Lung (tissue), 12 donors: ENCODE measurements around the gene PEAR1. TPM values are rescaled to one million over a fixed set of nuclear protein-coding genes. Genes with fewer than 3 reads are reported as not detected.

ENCODE experiments used
- ATAC-seq: fragments of 200-7000 bp; cut with Tn5 transposase; one replicate; pipeline ENCODE4 v1.9.1; 2020; ENCODE audit warnings: moderate number of reproducible peaks; ENCODE audit not compliant: insufficient read depth, low FRiP score
- DNase-seq, 3 donors: peaks; one replicate each; pipeline ENCODE4 v3.0.0-alpha.2; 2013 to 2017
- H3K27ac ChIP-seq, 2 donors: one replicate each; pipeline ENCODE4 v1.5.1; 2013; ENCODE audit warnings: mild to moderate bottlenecking in 2 of 2, moderate library complexity in 2 of 2, control low read depth in 1 of 2, inconsistent platforms in 1 of 2, low read depth in 1 of 2, low read length in 1 of 2
- H3K27me3 ChIP-seq, 3 donors: one replicate each; pipeline ENCODE4 v1.5.1; 2013; ENCODE audit warnings: low read length in 2 of 3; ENCODE audit not compliant: control insufficient read depth in 3 of 3, insufficient read depth in 3 of 3
- H3K36me3 ChIP-seq, 4 donors: one replicate each; pipeline ENCODE4 v1.5.1; 2013; ENCODE audit warnings: low read length in 4 of 4, mild to moderate bottlenecking in 1 of 4, moderate library complexity in 1 of 4; ENCODE audit not compliant: control insufficient read depth in 4 of 4, insufficient read depth in 4 of 4
- H3K4me1 ChIP-seq, 5 donors: one replicate each; pipeline ENCODE4 v1.5.1; 2013; ENCODE audit warnings: low read length in 5 of 5, mild to moderate bottlenecking in 2 of 5, moderate library complexity in 1 of 5; ENCODE audit not compliant: control insufficient read depth in 5 of 5, insufficient read depth in 5 of 5
- H3K4me3 ChIP-seq: one replicate; pipeline ENCODE4 v1.5.1; 2013; ENCODE audit warnings: mild to moderate bottlenecking, control low read depth, moderate library complexity
- H3K9ac ChIP-seq, 2 donors: one replicate each; pipeline ENCODE4 v1.5.1; 2013; ENCODE audit warnings: low read length in 2 of 2, control low read depth in 1 of 2; ENCODE audit not compliant: insufficient read depth in 1 of 2
- H3K9me3 ChIP-seq, 4 donors: one replicate each; pipeline ENCODE4 v1.5.1; 2013; ENCODE audit warnings: low read length in 3 of 4, mild to moderate bottlenecking in 1 of 4, moderate library complexity in 1 of 4; ENCODE audit not compliant: control insufficient read depth in 4 of 4, insufficient read depth in 3 of 4
- WGBS, 2 donors: extraction: QIAGEN DNeasy Blood & Tissue Kit; methylation state at CpG; one replicate each; pipeline ENCODE4 v1.1.7; 2013; 5-methylcytosine and 5-hydroxymethylcytosine counted together
- polyA plus RNA-seq, 2 donors: library from polyadenylated mRNA; stranded (reverse); fragments of 200-250 nt; gene quantifications; one replicate each; pipeline ENCODE4 v1.2.1, GENCODE V29; 2013
- total RNA-seq, 2 donors: library from RNA; depleted of rRNA in 1 of 2; stranded (reverse); fragments of >200 nt in 1 of 2; gene quantifications; one replicate each; pipeline ENCODE4 v1.2.1, GENCODE V29; 2014 to 2021
- TF ChIP-seq, protein P1 (sequence below): IDR thresholded peaks from 2 replicates; pipeline ENCODE4 v1.5.1; 2012; ENCODE audit warnings: mild to moderate bottlenecking; ENCODE audit errors: control extremely low read depth, extremely low read depth
- donor health status: control.
- donor health status: control.
- donor health status: Bipolar disorder and iron deficiency.
- donor health status: healthy.
- donor health status: DM: yes; HTN: yes; CAD: no.

The PEAR1 gene
- total and polyA plus RNA-seq, 4 donors: 7.6 to 15.3 (median 12.9) TPM

- peaks cover 0 to 58% (median 33%) of the 10 kb centered on the region in 5 donors for H3K4me1 ChIP-seq
- H3K4me3 ChIP-seq: no peak overlapping the region
- 72 to 86% methylated on average over 15 of the region's 15 CpGs for WGBS, 2 donors
- DNase-seq (no peak), ATAC-seq (no peak)
- H3K36me3 ChIP-seq: peaks cover 0 to 18% (median 11%) of the 10 kb centered on the region in 4 donors
- peaks cover 0 to 21% (median 0%) of the 10 kb centered on the region in 3 donors for H3K27me3 ChIP-seq
- no peaks in the 10 kb centered on the region for H3K9me3 ChIP-seq
- no peak overlapping the region for H3K9ac ChIP-seq
- TF ChIP-seq, protein P1, sequence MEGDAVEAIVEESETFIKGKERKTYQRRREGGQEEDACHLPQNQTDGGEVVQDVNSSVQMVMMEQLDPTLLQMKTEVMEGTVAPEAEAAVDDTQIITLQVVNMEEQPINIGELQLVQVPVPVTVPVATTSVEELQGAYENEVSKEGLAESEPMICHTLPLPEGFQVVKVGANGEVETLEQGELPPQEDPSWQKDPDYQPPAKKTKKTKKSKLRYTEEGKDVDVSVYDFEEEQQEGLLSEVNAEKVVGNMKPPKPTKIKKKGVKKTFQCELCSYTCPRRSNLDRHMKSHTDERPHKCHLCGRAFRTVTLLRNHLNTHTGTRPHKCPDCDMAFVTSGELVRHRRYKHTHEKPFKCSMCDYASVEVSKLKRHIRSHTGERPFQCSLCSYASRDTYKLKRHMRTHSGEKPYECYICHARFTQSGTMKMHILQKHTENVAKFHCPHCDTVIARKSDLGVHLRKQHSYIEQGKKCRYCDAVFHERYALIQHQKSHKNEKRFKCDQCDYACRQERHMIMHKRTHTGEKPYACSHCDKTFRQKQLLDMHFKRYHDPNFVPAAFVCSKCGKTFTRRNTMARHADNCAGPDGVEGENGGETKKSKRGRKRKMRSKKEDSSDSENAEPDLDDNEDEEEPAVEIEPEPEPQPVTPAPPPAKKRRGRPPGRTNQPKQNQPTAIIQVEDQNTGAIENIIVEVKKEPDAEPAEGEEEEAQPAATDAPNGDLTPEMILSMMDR: no peak
- no peak overlapping the region for H3K27ac ChIP-seq
Measured at GRCh38 chr1:156903328-156904091, 10.0 kb downstream of the PEAR1 start.

DNA sequence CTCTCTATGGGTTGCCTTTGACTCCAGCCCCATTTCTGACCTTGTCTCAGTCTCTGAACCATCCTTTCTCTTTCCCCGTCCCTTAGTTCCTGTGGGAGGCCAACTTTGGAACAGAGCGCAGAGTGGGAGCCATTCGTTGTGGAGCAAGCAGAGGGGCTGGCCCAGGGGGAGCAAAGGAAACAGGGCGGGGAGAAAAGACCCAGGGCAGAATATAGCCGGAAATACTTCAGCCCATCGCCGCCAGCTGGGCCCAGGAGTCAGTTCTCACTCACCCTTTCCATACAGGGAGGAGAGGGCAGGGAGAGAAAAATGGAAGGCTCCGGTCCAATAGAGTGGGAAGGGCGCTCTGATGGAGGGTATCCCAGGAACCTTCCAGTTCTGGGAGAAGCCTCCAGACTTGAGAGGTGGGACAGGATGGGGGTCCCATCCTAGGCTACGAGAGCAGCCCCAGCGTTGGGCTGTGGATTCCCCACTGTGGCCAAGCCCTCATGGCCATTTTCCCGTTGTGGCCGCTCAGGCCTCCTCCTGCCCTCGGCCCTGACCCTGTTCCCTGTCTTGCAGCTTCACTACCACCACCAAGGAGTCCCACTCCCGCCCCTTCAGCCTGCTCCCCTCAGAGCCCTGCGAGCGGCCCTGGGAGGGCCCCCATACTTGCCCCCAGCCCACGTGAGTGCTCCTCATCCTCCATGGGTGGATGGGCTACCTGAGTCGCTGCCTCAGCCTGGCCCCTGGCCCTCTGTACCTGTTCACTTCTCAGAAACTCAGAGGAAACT, 10.9 kb downstream of the PEAR1 start:
- DNase-seq (peak; percentile 70 to 83 (median 80)), ATAC-seq (no peak)
- H3K36me3 ChIP-seq: peaks cover 0 to 23% (median 12%) of the 10 kb centered on the region in 4 donors
- no peaks in the 10 kb centered on the region for H3K9me3 ChIP-seq
- 77 to 85% methylated on average over 18 to 19 of the region's 19 CpGs for WGBS, 2 donors
- peaks cover 0 to 27% (median 0%) of the 10 kb centered on the region in 3 donors for H3K27me3 ChIP-seq
- H3K27ac ChIP-seq: no peak overlapping the region
- no peak overlapping the region for H3K9ac ChIP-seq
- peaks cover 0 to 49% (median 30%) of the 10 kb centered on the region in 5 donors for H3K4me1 ChIP-seq
- H3K4me3 ChIP-seq: no peak overlapping the region
- TF ChIP-seq, protein P1: no peak

- TF ChIP-seq, protein P1: no peak
- peaks cover 0 to 32% (median 0%) of the 10 kb centered on the region in 3 donors for H3K27me3 ChIP-seq
Measured at GRCh38 chr1:156905176-156905575, 11.7 kb downstream of the PEAR1 start.

More at GRCh38 chr1:156905176-156905575, 11.7 kb downstream of the PEAR1 start:
- H3K9me3 ChIP-seq: no peaks in the 10 kb centered on the region
- H3K27ac ChIP-seq: no peak overlapping the region
- peaks cover 0 to 25% (median 14%) of the 10 kb centered on the region in 4 donors for H3K36me3 ChIP-seq
- 88 to 91% methylated on average over 14 to 16 of the region's 16 CpGs for whole genome bisulfite sequencing, 2 donors
- ATAC-seq: no peak
- H3K9ac ChIP-seq: no peak overlapping the region
- H3K4me3 ChIP-seq: no peak overlapping the region
- DNase-seq: no peak
- H3K4me1 ChIP-seq: peaks cover 0 to 42% (median 23%) of the 10 kb centered on the region in 5 donors
